ENCODE measurements around the gene EMB. TPM values are rescaled to one million over a fixed set of nuclear protein-coding genes. Genes with fewer than 3 reads are reported as not detected.
"Not testable (repeated sequence)": the region's sequence is repeated elsewhere in the genome, so short reads cannot be mapped to it uniquely, and the experiment has no call there.

The EMB gene
- total RNA-seq, 1 donor from 2014 or later = 19.7 TPM

- H3K4me3 Mint-ChIP-seq (ENCODE audit: unreplicated experiment) = not testable (repeated sequence)
- peak overlapping the region; percentile 54 for H3K27ac Mint-ChIP-seq (ENCODE audit: unreplicated experiment)
These were observed 17.8 kb downstream of the EMB start for GRCh38 chr5:50423100-50423799.

GRCh38 chr5:50421184-50421950 is 19.7 kb downstream of the EMB start:
- not testable (repeated sequence) for H3K4me3 Mint-ChIP-seq (ENCODE audit: unreplicated experiment); H3K27ac Mint-ChIP-seq (ENCODE audit: unreplicated experiment); DNase-seq; H3K4me1 Mint-ChIP-seq (ENCODE audit: low read depth, unreplicated experiment); H3K36me3 Mint-ChIP-seq (ENCODE audit: unreplicated experiment); H3K27me3 Mint-ChIP-seq (ENCODE audit: unreplicated experiment); H3K9me3 Mint-ChIP-seq (ENCODE audit: unreplicated experiment)

More at GRCh38 chr5:50423100-50423799, 17.8 kb downstream of the EMB start:
- not testable (repeated sequence) for H3K4me1 Mint-ChIP-seq (ENCODE audit: low read depth, unreplicated experiment); H3K27me3 Mint-ChIP-seq (ENCODE audit: unreplicated experiment); H3K36me3 Mint-ChIP-seq (ENCODE audit: unreplicated experiment); DNase-seq; H3K9me3 Mint-ChIP-seq (ENCODE audit: unreplicated experiment)

- Mint-ChIP-seq H3K4me1 (ENCODE audit: low read depth, unreplicated experiment) (no peaks in the 10 kb centered on the region), H3K36me3 (ENCODE audit: unreplicated experiment) (no peaks in the 10 kb centered on the region), H3K9me3 (ENCODE audit: unreplicated experiment) (no peaks in the 10 kb centered on the region), H3K27me3 (ENCODE audit: unreplicated experiment) (peaks cover 6% of the 10 kb centered on the region), H3K4me3 (ENCODE audit: unreplicated experiment) (no peak overlapping the region), H3K27ac (ENCODE audit: unreplicated experiment) (no peak overlapping the region)
- no peak for DNase-seq
- no peak for TF ChIP-seq CTCF (IDR thresholded peaks at IDR 0.05; ENCODE audit: partially characterized antibody, unreplicated experiment)
These were observed 20.6 kb downstream of the EMB start for GRCh38 chr5:50420343-50420935.

GRCh38 chr5:50419656-50420055 is 21.4 kb downstream of the EMB start:
- DNase-seq; H3K9me3 Mint-ChIP-seq (ENCODE audit: unreplicated experiment); H3K27ac Mint-ChIP-seq (ENCODE audit: unreplicated experiment); H3K36me3 Mint-ChIP-seq (ENCODE audit: unreplicated experiment); H3K4me3 Mint-ChIP-seq (ENCODE audit: unreplicated experiment); H3K4me1 Mint-ChIP-seq (ENCODE audit: low read depth, unreplicated experiment); H3K27me3 Mint-ChIP-seq (ENCODE audit: unreplicated experiment): not testable (repeated sequence)

GRCh38 chr5:50416637-50417036 is 24.5 kb downstream of the EMB start:
- not testable (repeated sequence) for DNase-seq; H3K27me3 Mint-ChIP-seq (ENCODE audit: unreplicated experiment); H3K4me3 Mint-ChIP-seq (ENCODE audit: unreplicated experiment); H3K27ac Mint-ChIP-seq (ENCODE audit: unreplicated experiment); H3K4me1 Mint-ChIP-seq (ENCODE audit: low read depth, unreplicated experiment); H3K36me3 Mint-ChIP-seq (ENCODE audit: unreplicated experiment); H3K9me3 Mint-ChIP-seq (ENCODE audit: unreplicated experiment)

GRCh38 chr5:50415912-50416311 is 25.2 kb downstream of the EMB start:
- Mint-ChIP-seq H3K4me3 (ENCODE audit: unreplicated experiment) (no peak overlapping the region), H3K9me3 (ENCODE audit: unreplicated experiment) (no peaks in the 10 kb centered on the region), H3K36me3 (ENCODE audit: unreplicated experiment) (no peaks in the 10 kb centered on the region), H3K4me1 (ENCODE audit: low read depth, unreplicated experiment) (no peaks in the 10 kb centered on the region), H3K27me3 (ENCODE audit: unreplicated experiment) (peaks cover 4% of the 10 kb centered on the region), H3K27ac (ENCODE audit: unreplicated experiment) (no peak overlapping the region)
- TF ChIP-seq CTCF (IDR thresholded peaks at IDR 0.05; ENCODE audit: partially characterized antibody, unreplicated experiment) = no peak
- DNase-seq = no peak

GRCh38 chr5:50410932-50411331 is 30.2 kb downstream of the EMB start:
- H3K4me3 Mint-ChIP-seq (ENCODE audit: unreplicated experiment); H3K9me3 Mint-ChIP-seq (ENCODE audit: unreplicated experiment); H3K36me3 Mint-ChIP-seq (ENCODE audit: unreplicated experiment); DNase-seq; H3K27ac Mint-ChIP-seq (ENCODE audit: unreplicated experiment); H3K27me3 Mint-ChIP-seq (ENCODE audit: unreplicated experiment); H3K4me1 Mint-ChIP-seq (ENCODE audit: low read depth, unreplicated experiment): not testable (repeated sequence)

Measured in glutamatergic neuron (in vitro differentiated cells).